GM18502 (cell line): Measurements from ENCODE around the gene LKAAEAR1.
A peak's percentile ranks its signal among the peaks of the same experiment; 100 is the strongest.

Experiments used
- ATAC-seq: cut with Tn5 transposase; IDR thresholded peaks from one replicate; pipeline ENCODE4 v1.9.1; 2021; ENCODE audit warnings: mild to moderate bottlenecking; ENCODE audit not compliant: unreplicated experiment, poor library complexity

Gene LKAAEAR1

GRCh38 chr20:64069209-64069613, 15.0 kb downstream of the LKAAEAR1 start:
- ATAC-seq: no peak

- ATAC-seq: no peak
These were observed 15.6 kb downstream of the LKAAEAR1 start for GRCh38 chr20:64068386-64069208.

DNA sequence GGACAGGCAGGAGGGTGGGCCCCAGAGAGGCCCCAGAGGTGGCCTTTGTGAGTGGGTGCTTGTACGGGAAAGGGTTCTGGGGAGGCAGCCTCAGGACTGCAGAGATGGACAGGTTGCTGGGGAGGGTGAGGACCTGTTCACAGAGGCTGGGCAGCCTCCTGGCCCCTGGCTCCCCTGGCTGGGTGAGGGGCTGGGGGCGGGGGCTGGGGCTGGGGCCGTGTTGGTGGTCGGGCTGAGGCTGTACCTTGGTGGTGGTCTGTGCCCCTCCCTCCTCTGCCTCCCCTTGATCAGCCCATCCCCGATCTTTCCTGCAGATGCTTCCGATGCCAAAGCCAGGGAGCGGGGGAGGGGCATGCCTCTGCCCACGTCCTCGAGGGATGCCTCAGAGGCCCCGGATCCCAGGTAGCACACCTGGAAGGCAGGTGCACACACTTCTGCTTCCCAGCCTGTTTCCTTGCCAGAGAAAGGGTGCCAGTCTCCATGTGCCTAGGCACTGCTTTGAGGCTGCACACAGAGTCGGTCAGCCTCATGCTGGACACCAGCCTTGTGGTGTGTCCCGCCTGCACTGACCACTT, 16.4 kb downstream of the LKAAEAR1 start:
- ATAC-seq: no peak

GRCh38 chr20:64067005-64067632, 17.1 kb downstream of the LKAAEAR1 start:
- ATAC-seq: no peak

DNA sequence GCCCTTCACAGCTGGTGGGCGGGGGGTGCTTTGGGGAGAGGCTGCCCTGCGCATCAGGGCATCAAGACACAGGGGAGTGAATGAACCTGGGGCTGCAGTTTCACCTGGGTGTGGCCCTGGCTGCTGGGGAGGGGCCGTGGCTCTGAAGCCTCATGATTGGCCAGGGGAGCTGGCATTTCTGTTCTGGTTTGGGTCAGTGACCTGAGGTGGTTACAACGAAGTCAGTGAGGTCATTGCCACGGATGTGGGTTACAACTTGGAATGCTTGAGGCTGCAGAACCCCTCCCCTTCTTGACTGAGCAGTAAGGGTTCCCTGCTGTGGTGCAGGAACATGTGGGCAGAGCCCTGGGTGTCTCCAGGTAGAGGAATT, 18.2 kb downstream of the LKAAEAR1 start:
- peak; percentile 44 for ATAC-seq

GRCh38 chr20:64065062-64065973, 18.9 kb downstream of the LKAAEAR1 start:
- no peak for ATAC-seq

- no peak for ATAC-seq
These were observed 20.0 kb downstream of the LKAAEAR1 start for GRCh38 chr20:64064145-64064698.

DNA sequence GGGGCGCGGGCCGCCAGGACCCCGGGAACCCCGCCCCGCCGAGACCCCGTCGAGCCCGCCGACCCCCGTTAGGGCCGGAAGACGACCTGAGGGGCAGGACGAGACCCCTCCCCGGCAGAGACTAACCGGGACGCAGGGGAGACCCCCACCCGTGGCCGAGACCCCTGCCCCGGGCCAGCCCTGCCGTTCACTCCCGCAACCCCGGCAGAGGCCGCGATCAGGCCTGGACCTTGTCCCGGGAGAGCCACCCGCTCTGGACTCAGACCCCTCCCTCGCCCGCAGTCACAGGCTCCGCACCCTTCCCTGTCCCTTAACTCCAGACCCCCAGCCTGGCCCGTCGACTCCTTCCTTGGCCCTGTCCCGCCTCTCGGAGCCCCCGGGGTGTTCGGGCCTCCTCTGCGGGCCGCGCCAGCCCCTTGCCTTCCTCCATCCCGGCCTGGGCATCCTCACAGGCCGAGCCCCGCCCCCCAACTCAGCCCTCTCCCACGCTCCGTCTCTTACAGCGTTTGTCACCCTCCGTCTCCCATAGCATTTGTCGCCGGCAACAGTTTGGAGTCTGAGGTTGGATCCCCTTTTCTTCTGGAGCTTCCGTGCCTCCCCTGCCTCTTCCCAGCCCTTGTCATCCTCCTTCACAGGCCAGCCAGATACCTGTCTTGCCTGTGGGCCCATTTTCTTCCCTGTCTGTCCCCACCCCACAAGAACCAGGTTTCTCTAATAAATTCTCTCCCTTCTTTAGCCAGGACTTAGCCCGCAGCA, 20.6 kb downstream of the LKAAEAR1 start:
- ATAC-seq: peak; percentile 8

- peak; percentile 77 for ATAC-seq
These were observed 21.4 kb downstream of the LKAAEAR1 start, which contains the start of gene TCEA2 for GRCh38 chr20:64062596-64063388. Gene TCEA2 (plus strand): TSS chr20:64063198. CDS start chr20:64063313, 115 bp downstream.

GRCh38 chr20:64062276-64062595, 22.0 kb downstream of the LKAAEAR1 start:
- ATAC-seq: no peak

- ATAC-seq: no peak
These were observed 25.7 kb downstream of the LKAAEAR1 start for GRCh38 chr20:64058536-64058935.

GRCh38 chr20:64057628-64058498, 26.3 kb downstream of the LKAAEAR1 start:
- ATAC-seq: no peak

- ATAC-seq: no peak
These were observed 27.1 kb downstream of the LKAAEAR1 start for GRCh38 chr20:64056889-64057627.

DNA sequence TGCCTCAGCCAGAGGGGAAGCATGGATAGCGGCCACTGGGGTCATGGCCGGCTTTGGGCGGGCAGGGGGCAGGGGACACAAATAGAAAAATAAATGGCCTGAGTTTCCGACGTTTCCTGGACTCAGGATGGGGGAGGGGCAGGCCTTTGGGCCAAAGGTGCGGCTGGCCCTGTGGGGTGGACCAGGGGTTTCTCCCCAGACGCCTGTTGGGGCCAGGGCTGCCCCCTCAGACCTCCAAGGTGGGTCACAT, 27.6 kb downstream of the LKAAEAR1 start:
- no peak for ATAC-seq

DNA sequence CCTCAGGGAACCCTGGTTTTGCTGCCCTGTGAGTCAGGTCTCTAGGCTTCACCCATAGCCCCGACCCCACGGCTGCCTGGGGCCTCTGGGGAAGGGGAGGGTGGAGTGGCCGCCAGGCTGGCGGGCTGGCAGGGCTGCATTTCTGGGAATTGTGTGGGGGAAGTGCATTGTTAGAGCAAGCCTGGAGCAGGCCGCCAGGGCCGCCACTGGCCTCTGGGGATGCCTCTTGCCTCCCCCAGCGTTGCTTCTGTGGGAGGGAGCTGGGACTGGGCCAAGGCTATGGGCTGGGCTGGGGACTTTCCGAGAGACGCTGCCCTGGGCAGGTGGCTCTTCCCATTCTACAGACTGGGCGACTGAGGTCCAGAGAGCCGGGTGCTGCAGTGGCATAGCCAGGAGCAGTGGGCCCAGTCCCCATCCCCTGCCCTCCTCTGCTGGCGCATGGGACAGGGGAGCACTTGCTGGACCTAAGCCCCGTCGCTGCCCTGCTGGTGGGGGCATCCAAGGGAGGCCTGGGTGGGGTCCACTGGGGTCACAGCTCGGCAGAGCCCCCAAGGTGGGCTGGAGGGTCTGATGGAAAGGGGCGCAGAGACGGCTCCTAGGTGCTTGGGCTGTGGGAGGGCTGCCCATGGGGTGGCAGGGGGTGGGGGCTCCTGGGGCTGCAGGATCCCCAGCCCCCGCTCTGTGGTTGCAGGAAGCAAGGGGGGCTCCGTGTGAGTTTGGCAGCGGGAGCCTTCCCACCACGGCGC, 28.1 kb downstream of the LKAAEAR1 start:
- ATAC-seq: no peak

DNA sequence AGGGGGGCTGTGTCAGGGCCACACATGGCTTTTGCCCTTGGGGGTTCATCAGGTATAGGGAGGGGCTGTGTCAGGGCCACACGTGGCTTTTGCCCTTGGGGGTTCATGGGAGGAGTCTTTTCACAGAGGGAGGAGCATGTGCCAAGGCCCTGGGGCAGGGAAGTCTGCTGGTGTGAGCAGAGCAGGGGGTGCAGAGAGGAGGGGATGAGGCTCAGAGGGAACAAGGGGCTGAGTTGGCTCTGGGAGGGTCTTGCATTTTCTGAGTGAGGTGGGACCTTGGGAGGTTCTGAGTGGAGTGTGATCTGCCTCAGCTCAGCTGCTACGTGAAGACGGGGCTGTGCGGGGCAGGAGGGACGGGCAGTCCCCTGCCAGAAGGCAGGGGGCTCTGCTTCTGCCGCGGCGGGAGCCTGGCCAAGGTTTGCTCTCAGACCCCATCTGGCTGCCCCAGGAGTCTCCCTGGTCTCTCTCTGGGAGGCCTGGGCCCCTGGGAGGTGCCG, 28.8 kb downstream of the LKAAEAR1 start:
- ATAC-seq: no peak
